Activated naive CD8-positive, alpha-beta T cell (primary cell): ENCODE data around the gene SLC27A2.

Experiments
- H3K27ac Mint-ChIP-seq: one replicate; pipeline ENCODE4 v1.8.0; 2021; ENCODE audit warnings: mixed read lengths
- H3K27me3 Mint-ChIP-seq: one replicate; pipeline ENCODE4 v1.8.0; 2021; ENCODE audit warnings: mixed read lengths
- H3K36me3 Mint-ChIP-seq: one replicate; pipeline ENCODE4 v1.8.0; 2021; ENCODE audit warnings: mixed read lengths
- H3K4me1 Mint-ChIP-seq: one replicate; pipeline ENCODE4 v1.8.0; 2021; ENCODE audit warnings: low read depth, mixed read lengths
- H3K4me3 Mint-ChIP-seq: one replicate; pipeline ENCODE4 v1.8.0; 2021; ENCODE audit warnings: mild to moderate bottlenecking, mixed read lengths
- H3K9me3 Mint-ChIP-seq: one replicate; pipeline ENCODE4 v1.8.0; 2021; ENCODE audit warnings: low read depth, mixed read lengths

The SLC27A2 gene

GRCh38 chr15:50280271-50280670 lies 98.3 kb downstream of the SLC27A2 start:
- no peaks in the 10 kb centered on the region for H3K9me3 Mint-ChIP-seq
- peaks cover 3% of the 10 kb centered on the region for H3K4me1 Mint-ChIP-seq
- no peak overlapping the region for H3K27ac Mint-ChIP-seq
- peaks cover 6% of the 10 kb centered on the region for H3K36me3 Mint-ChIP-seq
- no peaks in the 10 kb centered on the region for H3K27me3 Mint-ChIP-seq
- no peak overlapping the region for H3K4me3 Mint-ChIP-seq

- Mint-ChIP-seq H3K27me3 (no peaks in the 10 kb centered on the region), H3K4me3 (no peak overlapping the region), H3K4me1 (no peaks in the 10 kb centered on the region), H3K36me3 (peaks cover 6% of the 10 kb centered on the region), H3K27ac (no peak overlapping the region), H3K9me3 (no peaks in the 10 kb centered on the region)
These were observed 99.4 kb downstream of the SLC27A2 start for GRCh38 chr15:50281427-50281826.
